Panc1 (cell line): Measurements from ENCODE around the gene GPD2. TPM values are rescaled to one million over a fixed set of nuclear protein-coding genes. Genes with fewer than 3 reads are reported as not detected.

Source experiments
- ATAC-seq: fragments of 200-7000 bp; cut with Tn5 transposase; 2 replicates; pipeline ENCODE4 v1.9.1; 2020; ENCODE audit warnings: mild to moderate bottlenecking, moderate library complexity
- BruUV-seq: library from RNA; stranded (reverse); fragments of 400-500 nt; replicated peaks from 2 replicates; lab custom pipeline; 2021; lab: Mats Ljungman, UMichigan
- CTCF ChIA-PET: fragments of 300-600 bp; sonication (Branson Sonifier 250); formaldehyde crosslinking; loops from one replicate; lab custom pipeline; 2022; ENCODE audit warnings: antibody characterized with exemption; lab: Charles Lee
- POLR2A ChIA-PET: fragments of 300-600 bp; sonication (Branson Sonifier 250); formaldehyde crosslinking; loops from one replicate; lab custom pipeline; 2022; ENCODE audit warnings: antibody characterized with exemption; lab: Charles Lee
- DNase-seq: peaks from one replicate; pipeline ENCODE4 v3.0.0-alpha.2; 2010; ENCODE audit warnings: low read depth, low spot score
- H3K27ac ChIP-seq: 2 replicates; pipeline ENCODE4 v1.5.1; 2011; ENCODE audit warnings: mild to moderate bottlenecking, low read length, inconsistent platforms
- H3K27me3 ChIP-seq: fragments of 200-500 bp; sonication (Bioruptor generic); 2 replicates; pipeline ENCODE4 v1.6.0; 2014; ENCODE audit warnings: low read length, inconsistent platforms; ENCODE audit not compliant: control insufficient read depth, insufficient read depth
- H3K36me3 ChIP-seq: fragments of 200-500 bp; sonication (Bioruptor generic); 2 replicates; pipeline ENCODE4 v1.5.1; 2014; ENCODE audit warnings: inconsistent platforms, mild to moderate bottlenecking, low read length, moderate library complexity; ENCODE audit not compliant: control insufficient read depth, insufficient read depth
- H3K4me1 ChIP-seq: 2 replicates; pipeline ENCODE4 v1.5.1; 2011; ENCODE audit warnings: inconsistent platforms, mild to moderate bottlenecking, low read length, moderate library complexity; ENCODE audit not compliant: control insufficient read depth, insufficient read depth
- H3K4me3 ChIP-seq, 2 experiments: 2 replicates each; pipeline ENCODE4 v1.5.1; 2011 to 2012; ENCODE audit warnings: low read depth in 2 of 2, low read length in 2 of 2, mild to moderate bottlenecking in 2 of 2, inconsistent platforms in 1 of 2, moderate library complexity in 1 of 2
- H3K9me3 ChIP-seq: fragments of 200-500 bp; sonication (Bioruptor generic); 2 replicates; pipeline ENCODE4 v1.5.1; 2014; ENCODE audit warnings: low read depth, mild to moderate bottlenecking, inconsistent platforms, low read length, moderate library complexity; ENCODE audit not compliant: control insufficient read depth, insufficient read depth
- CTCF ChIP-seq: fragments of 450-650 bp; IDR thresholded peaks from 2 replicates; pipeline ENCODE4 v1.5.1; 2017; ENCODE audit warnings: mild to moderate bottlenecking
- POLR2AphosphoS5 ChIP-seq: IDR thresholded peaks from 2 replicates; pipeline ENCODE4 v1.6.1; 2012; ENCODE audit warnings: mild to moderate bottlenecking, low read depth, low read length, moderate library complexity
- REST ChIP-seq, 2 experiments: IDR thresholded peaks; 2 replicates each; pipeline ENCODE4 v1.6.1; 2011 to 2012; ENCODE audit warnings: low read depth in 2 of 2, control low read depth in 1 of 2, low read length in 1 of 2, mild to moderate bottlenecking in 1 of 2, moderate library complexity in 1 of 2; ENCODE audit not compliant: insufficient read depth in 1 of 2
- SIN3A ChIP-seq: IDR thresholded peaks from 2 replicates; pipeline ENCODE4 v1.6.1; 2012; ENCODE audit warnings: low read depth, mild to moderate bottlenecking, low read length, moderate library complexity, borderline replicate concordance; ENCODE audit not compliant: insufficient read depth
- TCF7L2 ChIP-seq: IDR thresholded peaks from 2 replicates; pipeline ENCODE4 v1.6.1; 2011; ENCODE audit warnings: mild to moderate bottlenecking, low read depth, low read length, inconsistent platforms
- in situ Hi-C: cut with HindIII; loops from 2 replicates; pipeline ENCODE4 v1.10.0; 2016; ENCODE audit warnings: low sequenced_read_pairs, low pct_unique_long_range_greater_than_20kb
- intact Hi-C: fragments of 100-400 bp; cut with micrococcal nuclease; formaldehyde crosslinking; loops from one replicate; pipeline ENCODE4 v1.10.0; 2022; ENCODE audit not compliant: unreplicated experiment
- total RNA-seq: library from RNA; stranded (reverse); gene quantifications from one replicate; pipeline ENCODE4 v1.2.1, GENCODE V29; 2021; ENCODE audit not compliant: unreplicated experiment

The GPD2 gene
- total RNA-seq, 1 experiment from 2014 or later: 27.5 TPM

GRCh38 chr2:156457523-156458517 is 21.6 kb downstream of the GPD2 start:
- Histone ChIP-seq H3K27me3 (no peaks in the 10 kb centered on the region), H3K27ac (no peak overlapping the region), H3K9me3 (no peaks in the 10 kb centered on the region), H3K36me3 (no peaks in the 10 kb centered on the region), H3K4me3 (no peak overlapping the region), H3K4me1 (no peaks in the 10 kb centered on the region)
- in situ Hi-C loops: no loop called here
- intact Hi-C loops: no loop called here
- TF ChIP-seq REST (IDR thresholded peaks at IDR 0.05; ENCODE audit: insufficient read depth in 1 of 2, low read depth in 2 of 2, low read length in 1 of 2) (no peak), CTCF (no peak), TCF7L2 (no peak), SIN3A (no peak), POLR2AphosphoS5 (no peak)
- ATAC-seq: no peak
- DNase-seq: no peak
- no TSS peak for BruUV-seq
- CTCF ChIA-PET: no interaction called here
- POLR2A ChIA-PET: no interaction called here

GRCh38 chr2:156459720-156460119 is 23.5 kb downstream of the GPD2 start:
- intact Hi-C loops: no loop called here
- CTCF ChIA-PET: no interaction called here
- no peak for TF ChIP-seq CTCF
- no peak for TF ChIP-seq POLR2AphosphoS5
- TF ChIP-seq SIN3A: no peak
- no peak for TF ChIP-seq REST (IDR thresholded peaks at IDR 0.05; ENCODE audit: insufficient read depth in 1 of 2, low read depth in 2 of 2, low read length in 1 of 2)
- no peak for TF ChIP-seq TCF7L2

More at GRCh38 chr2:156459720-156460119, 23.5 kb downstream of the GPD2 start:
- no TSS peak for BruUV-seq
- no peak overlapping the region for H3K4me3 ChIP-seq
- H3K9me3 ChIP-seq: no peaks in the 10 kb centered on the region
- in situ Hi-C loops: no loop called here
- POLR2A ChIA-PET: no interaction called here
- H3K27me3 ChIP-seq: no peaks in the 10 kb centered on the region
- H3K36me3 ChIP-seq: no peaks in the 10 kb centered on the region
- no peaks in the 10 kb centered on the region for H3K4me1 ChIP-seq
- H3K27ac ChIP-seq: no peak overlapping the region
- ATAC-seq: no peak
- DNase-seq: no peak
